Bladder microvascular endothelial cell (primary cell): ENCODE data around the gene CHRM3. TPM values are rescaled to one million over a fixed set of nuclear protein-coding genes. Genes with fewer than 3 reads are reported as not detected.

ENCODE experiments used
- total RNA-seq: library from RNA; depleted of rRNA; stranded (reverse); fragments of >200 nt; gene quantifications from 2 replicates; pipeline ENCODE4 v1.2.3, GENCODE V29; 2014

CHRM3 gene
- 0.13 and 0.16 TPM in 2 replicates for total RNA-seq

GRCh38 chr1:239386453-239387303 is at the start of gene CHRM3:
TSS of gene CHRM3 (plus strand) at chr1:239386568. CDS start at chr1:239907452, 520,884 bp downstream.

